Measurements from ENCODE around the gene KLHL26.

Gene KLHL26

GRCh38 chr19:18670312-18670711 lies 33.5 kb downstream of the KLHL26 start:
- Histone ChIP-seq H4K20me1 (ENCODE audit: insufficient read depth, low read length) (peaks cover 8% of the 10 kb centered on the region; the same call in 1 of the 2 replicates), H3K36me3 (replicated peaks; ENCODE audit: low read depth, low read length) (peaks cover 17% of the 10 kb centered on the region)

GRCh38 chr19:18671303-18672043 lies 34.6 kb downstream of the KLHL26 start:
- peaks cover 5% of the 10 kb centered on the region; the same call in 1 of the 2 replicates for H4K20me1 ChIP-seq (ENCODE audit: insufficient read depth, low read length)
- no peak overlapping the region for H3K9ac ChIP-seq (ENCODE audit: low read length)
- no peak overlapping the region for H3K27ac ChIP-seq (ENCODE audit: low read length)
- H3K36me3 ChIP-seq (replicated peaks; ENCODE audit: low read depth, low read length), result peaks cover 17% of the 10 kb centered on the region
- no peak overlapping the region for H3K4me2 ChIP-seq (ENCODE audit: low read length)
- no peaks in the 10 kb centered on the region for H3K27me3 ChIP-seq (ENCODE audit: low read depth, low read length)
- H3K4me1 ChIP-seq (ENCODE audit: low read length), result peaks cover 2% of the 10 kb centered on the region; the same call in 1 of the 2 replicates
- TF ChIP-seq CTCF (IDR thresholded peaks at IDR 0.05; ENCODE audit: low read depth, low read length) (no peak), EZH2phosphoT487 (IDR thresholded peaks at IDR 0.05; ENCODE audit: low read depth) (no peak)
- H3K79me2 ChIP-seq (ENCODE audit: low read length), result no peaks in the 10 kb centered on the region
- no peak overlapping the region for H3K4me3 ChIP-seq (ENCODE audit: low read length)
- H3K9me3 ChIP-seq (ENCODE audit: insufficient read depth, low read length), result no peaks in the 10 kb centered on the region
- H2AFZ ChIP-seq (ENCODE audit: low read depth, low read length), result no peak overlapping the region

More at GRCh38 chr19:18670312-18670711, 33.5 kb downstream of the KLHL26 start:
- H3K9me3 ChIP-seq (ENCODE audit: insufficient read depth, low read length), result no peaks in the 10 kb centered on the region
- H3K4me2 ChIP-seq (ENCODE audit: low read length), result no peak overlapping the region
- no peaks in the 10 kb centered on the region for H3K27me3 ChIP-seq (ENCODE audit: low read depth, low read length)
- no peak overlapping the region for H3K9ac ChIP-seq (ENCODE audit: low read length)
- no peaks in the 10 kb centered on the region for H3K79me2 ChIP-seq (ENCODE audit: low read length)
- no peak overlapping the region for H2AFZ ChIP-seq (ENCODE audit: low read depth, low read length)
- no peak overlapping the region for H3K4me3 ChIP-seq (ENCODE audit: low read length)
- H3K27ac ChIP-seq (ENCODE audit: low read length), result no peak overlapping the region
- TF ChIP-seq EZH2phosphoT487 (IDR thresholded peaks at IDR 0.05; ENCODE audit: low read depth) (no peak), CTCF (IDR thresholded peaks at IDR 0.05; ENCODE audit: low read depth, low read length) (no peak)
- peaks cover 10% of the 10 kb centered on the region; the same call in 1 of the 2 replicates for H3K4me1 ChIP-seq (ENCODE audit: low read length)

GRCh38 chr19:18672044-18672451 lies 35.2 kb downstream of the KLHL26 start:
- Histone ChIP-seq H3K9ac (ENCODE audit: low read length) (no peak overlapping the region), H3K4me3 (ENCODE audit: low read length) (no peak overlapping the region), H3K36me3 (replicated peaks; ENCODE audit: low read depth, low read length) (peaks cover 17% of the 10 kb centered on the region), H3K79me2 (ENCODE audit: low read length) (no peaks in the 10 kb centered on the region), H2AFZ (ENCODE audit: low read depth, low read length) (no peak overlapping the region), H4K20me1 (ENCODE audit: insufficient read depth, low read length) (no peaks in the 10 kb centered on the region; the same call in 1 of the 2 replicates), H3K9me3 (ENCODE audit: insufficient read depth, low read length) (no peaks in the 10 kb centered on the region), H3K27me3 (ENCODE audit: low read depth, low read length) (no peaks in the 10 kb centered on the region), H3K4me2 (ENCODE audit: low read length) (no peak overlapping the region), H3K4me1 (ENCODE audit: low read length) (no peaks in the 10 kb centered on the region), H3K27ac (ENCODE audit: low read length) (no peak overlapping the region)
- TF ChIP-seq CTCF (IDR thresholded peaks at IDR 0.05; ENCODE audit: low read depth, low read length), result no peak
- TF ChIP-seq EZH2phosphoT487 (IDR thresholded peaks at IDR 0.05; ENCODE audit: low read depth), result no peak

GRCh38 chr19:18672606-18673337 lies 35.9 kb downstream of the KLHL26 start:
- no peak overlapping the region for H3K9ac ChIP-seq (ENCODE audit: low read length)
- H3K79me2 ChIP-seq (ENCODE audit: low read length), result no peaks in the 10 kb centered on the region
- no peak overlapping the region for H3K4me3 ChIP-seq (ENCODE audit: low read length)
- H3K27me3 ChIP-seq (ENCODE audit: low read depth, low read length), result no peaks in the 10 kb centered on the region
- no peaks in the 10 kb centered on the region; the same call in 1 of the 2 replicates for H4K20me1 ChIP-seq (ENCODE audit: insufficient read depth, low read length)
- no peak overlapping the region for H3K4me2 ChIP-seq (ENCODE audit: low read length)
- no peaks in the 10 kb centered on the region for H3K9me3 ChIP-seq (ENCODE audit: insufficient read depth, low read length)
- TF ChIP-seq CTCF (IDR thresholded peaks at IDR 0.05; ENCODE audit: low read depth, low read length) (peak; percentile 35; the same call in 1 of the 2 replicates), EZH2phosphoT487 (IDR thresholded peaks at IDR 0.05; ENCODE audit: low read depth) (no peak)
- no peak overlapping the region for H3K27ac ChIP-seq (ENCODE audit: low read length)
- H3K36me3 ChIP-seq (replicated peaks; ENCODE audit: low read depth, low read length), result peaks cover 11% of the 10 kb centered on the region
- H3K4me1 ChIP-seq (ENCODE audit: low read length), result no peaks in the 10 kb centered on the region
- H2AFZ ChIP-seq (ENCODE audit: low read depth, low read length), result no peak overlapping the region
